ENCODE data around the gene CHKA. TPM values are rescaled to one million over a fixed set of nuclear protein-coding genes. Genes with fewer than 3 reads are reported as not detected.

Gene CHKA
- total RNA-seq, 1 experiment from 2014 or later = 63.0 TPM

DNA sequence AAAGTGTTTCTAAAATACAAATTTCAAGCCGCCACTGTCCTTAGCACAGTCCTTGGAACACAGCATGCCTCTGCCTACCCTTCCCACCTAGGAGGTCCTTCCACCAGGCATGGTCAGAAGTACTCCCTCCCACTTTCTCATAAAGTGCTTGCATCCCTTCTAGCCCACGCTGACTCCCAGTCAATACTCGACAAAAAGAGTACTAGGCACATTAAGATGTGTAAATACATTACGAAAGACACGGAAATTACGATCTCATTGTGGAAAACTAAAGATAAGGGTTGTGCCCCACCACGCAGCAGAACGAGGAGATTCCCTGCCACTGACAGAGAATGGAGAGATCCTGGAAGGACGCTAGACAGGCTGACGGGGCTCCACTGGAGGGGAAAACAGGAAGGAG lies 13.5 kb downstream of the CHKA start:
- Histone ChIP-seq H3K18ac (ENCODE audit: insufficient read length, low read depth, low read length) (no peak overlapping the region), H3K4ac (ENCODE audit: low read depth, low read length) (no peak overlapping the region), H4K5ac (ENCODE audit: insufficient read length, low read depth, low read length) (no peak overlapping the region), H3K9ac (ENCODE audit: extremely low read depth, insufficient read length, low read length) (no peak overlapping the region), H3K4me2 (ENCODE audit: insufficient read depth, insufficient read length, low read length) (no peak overlapping the region), H4K8ac (replicated peaks; ENCODE audit: insufficient read length, low read depth, low read length) (no peak overlapping the region), H3K79me2 (ENCODE audit: insufficient read depth, low read length) (peaks cover 58% of the 10 kb centered on the region; the same call in 1 of the 2 replicates), H2BK15ac (ENCODE audit: low read depth, low read length) (no peak overlapping the region), H3K4me1 (ENCODE audit: insufficient read depth, low read length) (peaks cover 4% of the 10 kb centered on the region; the same call in 1 of the 2 replicates), H2BK20ac (ENCODE audit: low read depth, low read length, poor library complexity, severe bottlenecking) (no peak overlapping the region), H3T11ph (ENCODE audit: low read length) (no peak overlapping the region), H3K9me3 (ENCODE audit: control insufficient read depth, low read depth, low read length) (no peaks in the 10 kb centered on the region), H3K27me3 (ENCODE audit: insufficient read depth, low read length) (no peaks in the 10 kb centered on the region), H3K23ac (ENCODE audit: insufficient read length, low read depth, low read length) (no peak overlapping the region), H4K91ac (ENCODE audit: insufficient read length, low read depth, low read length) (no peak overlapping the region), H2BK5ac (ENCODE audit: insufficient read length, low read length) (no peak overlapping the region), H3K23me2 (ENCODE audit: insufficient read length, low read depth, low read length, poor library complexity, severe bottlenecking) (no peaks in the 10 kb centered on the region), H3K14ac (ENCODE audit: insufficient read depth, low read length) (no peak overlapping the region), H2BK120ac (ENCODE audit: low read depth, low read length, poor library complexity, severe bottlenecking) (no peak overlapping the region), H4K20me1 (ENCODE audit: control insufficient read depth, insufficient read depth, insufficient read length) (no peaks in the 10 kb centered on the region), H2BK12ac (ENCODE audit: insufficient read length, low read depth, low read length) (no peak overlapping the region), H2AFZ (ENCODE audit: low read length) (no peak overlapping the region), H3K56ac (ENCODE audit: insufficient read length, low read depth, low read length) (no peak overlapping the region), H2AK5ac (ENCODE audit: insufficient read length, low read length) (no peak overlapping the region), H3K27ac (ENCODE audit: insufficient read length, low read depth, low read length) (no peak overlapping the region), H3K79me1 (ENCODE audit: insufficient read depth, low read depth, low read length, poor library complexity, severe bottlenecking) (peaks cover 6% of the 10 kb centered on the region)
- Mint-ChIP-seq H3K9me3 (no peaks in the 10 kb centered on the region), H3K36me3 (ENCODE audit: insufficient read depth in 1 of 3, low read depth in 3 of 3) (peaks cover 11 to 37% (median 28%) of the 10 kb centered on the region in 3 experiments; a peak in 6 of 7 replicates), H3K27me3 (ENCODE audit: low read depth) (no peaks in the 10 kb centered on the region), H3K4me1 (peaks cover 23 to 24% of the 10 kb centered on the region in 2 experiments), H3K27ac (peak overlapping the region; percentile 17 to 59 (median 40); a peak in 5 of 7 replicates), H3K4me3 (no peak overlapping the region)
- TF ChIP-seq, protein P1, sequence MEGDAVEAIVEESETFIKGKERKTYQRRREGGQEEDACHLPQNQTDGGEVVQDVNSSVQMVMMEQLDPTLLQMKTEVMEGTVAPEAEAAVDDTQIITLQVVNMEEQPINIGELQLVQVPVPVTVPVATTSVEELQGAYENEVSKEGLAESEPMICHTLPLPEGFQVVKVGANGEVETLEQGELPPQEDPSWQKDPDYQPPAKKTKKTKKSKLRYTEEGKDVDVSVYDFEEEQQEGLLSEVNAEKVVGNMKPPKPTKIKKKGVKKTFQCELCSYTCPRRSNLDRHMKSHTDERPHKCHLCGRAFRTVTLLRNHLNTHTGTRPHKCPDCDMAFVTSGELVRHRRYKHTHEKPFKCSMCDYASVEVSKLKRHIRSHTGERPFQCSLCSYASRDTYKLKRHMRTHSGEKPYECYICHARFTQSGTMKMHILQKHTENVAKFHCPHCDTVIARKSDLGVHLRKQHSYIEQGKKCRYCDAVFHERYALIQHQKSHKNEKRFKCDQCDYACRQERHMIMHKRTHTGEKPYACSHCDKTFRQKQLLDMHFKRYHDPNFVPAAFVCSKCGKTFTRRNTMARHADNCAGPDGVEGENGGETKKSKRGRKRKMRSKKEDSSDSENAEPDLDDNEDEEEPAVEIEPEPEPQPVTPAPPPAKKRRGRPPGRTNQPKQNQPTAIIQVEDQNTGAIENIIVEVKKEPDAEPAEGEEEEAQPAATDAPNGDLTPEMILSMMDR (conservative IDR thresholded peaks at IDR 0.05) = no peak
- WGBS (ENCODE audit: extremely low coverage, insufficient read length, low lambda C conversion rate) = no CpG with 5 or more reads among the region's 10 CpGs
- no peak for DNase-seq

Data from H9 (cell line).